Karpas-422 (cell line): ENCODE results near the gene PHTF1. TPM values are rescaled to one million over a fixed set of nuclear protein-coding genes. Genes with fewer than 3 reads are reported as not detected.

Source experiments
- DNase-seq: peaks from one replicate; pipeline ENCODE4 v3.0.0-alpha.2; 2015
- H2AFZ ChIP-seq: fragments of 200-600 bp; sonication (generic); 2 replicates; pipeline ENCODE4 v1.6.1; 2014; ENCODE audit warnings: antibody characterized with exemption, low read length, mixed read lengths
- H3K27ac ChIP-seq: fragments of 200-600 bp; sonication (generic); 2 replicates; pipeline ENCODE4 v1.5.1; 2014; ENCODE audit warnings: mild to moderate bottlenecking, low read length, moderate library complexity
- H3K27me3 ChIP-seq: fragments of 200-600 bp; sonication (generic); 2 replicates; pipeline ENCODE4 v1.6.1; 2014; ENCODE audit warnings: low read length, mixed read lengths
- H3K36me3 ChIP-seq: fragments of 200-600 bp; sonication (generic); 2 replicates; pipeline ENCODE4 v1.6.1; 2014; ENCODE audit warnings: low read length, mixed read lengths; ENCODE audit not compliant: insufficient read depth
- H3K4me1 ChIP-seq: fragments of 200-600 bp; sonication (generic); 2 replicates; pipeline ENCODE4 v1.6.1; 2014; ENCODE audit warnings: mild to moderate bottlenecking, low read length, mixed read lengths
- H3K4me2 ChIP-seq: fragments of 200-600 bp; sonication (generic); 2 replicates; pipeline ENCODE4 v1.6.1; 2014; ENCODE audit warnings: low read length, low read depth, mild to moderate bottlenecking; ENCODE audit not compliant: poor library complexity, severe bottlenecking
- H3K4me3 ChIP-seq: fragments of 200-600 bp; sonication (generic); 2 replicates; pipeline ENCODE4 v1.5.1; 2014; ENCODE audit warnings: mild to moderate bottlenecking, antibody characterized with exemption, low read length, mixed read lengths
- H3K79me2 ChIP-seq: fragments of 200-600 bp; sonication (generic); 2 replicates; pipeline ENCODE4 v1.6.1; 2014; ENCODE audit warnings: mild to moderate bottlenecking, low read length, mixed read lengths
- H3K9ac ChIP-seq: fragments of 200-600 bp; sonication (generic); 2 replicates; pipeline ENCODE4 v1.6.0; 2014; ENCODE audit warnings: low read length
- H3K9me2 ChIP-seq: fragments of 200-600 bp; sonication (generic), shearing (Covaris generic); replicated peaks from 2 replicates; pipeline ENCODE4 v1.6.0; 2014; ENCODE audit warnings: mild to moderate bottlenecking, low read length, moderate library complexity; ENCODE audit not compliant: insufficient read depth
- H3K9me3 ChIP-seq: fragments of 300-700, 200-600 bp; sonication (generic); 2 replicates; pipeline ENCODE4 v1.6.1; 2014; ENCODE audit warnings: low read length, mixed read lengths
- H4K20me1 ChIP-seq: fragments of 200-600 bp; sonication (generic); 2 replicates; pipeline ENCODE4 v1.6.1; 2014; ENCODE audit warnings: mild to moderate bottlenecking, antibody characterized with exemption, low read length, low read depth; ENCODE audit not compliant: insufficient read depth
- total RNA-seq: library from RNA; depleted of rRNA; stranded (reverse); fragments of >200 nt; shearing (Covaris generic); gene quantifications from 2 replicates; pipeline ENCODE4 v1.2.3, GENCODE V29; 2014; ENCODE audit warnings: low replicate concordance

The PHTF1 gene
- total RNA-seq, 1 experiment from 2014 or later, result 53.1 TPM

- H3K4me1 ChIP-seq, result peaks cover 22% of the 10 kb centered on the region
- H3K27me3 ChIP-seq, result no peaks in the 10 kb centered on the region
- DNase-seq, result no peak
- H3K4me2 ChIP-seq, result no peak overlapping the region
- H3K9me3 ChIP-seq, result no peaks in the 10 kb centered on the region
- H2AFZ ChIP-seq, result no peak overlapping the region
- no peaks in the 10 kb centered on the region for H3K9me2 ChIP-seq
- no peaks in the 10 kb centered on the region for H4K20me1 ChIP-seq
- H3K4me3 ChIP-seq, result no peak overlapping the region
- peaks cover 79% of the 10 kb centered on the region for H3K79me2 ChIP-seq
- no peak overlapping the region for H3K27ac ChIP-seq
- peaks cover 58% of the 10 kb centered on the region for H3K36me3 ChIP-seq
- no peak overlapping the region for H3K9ac ChIP-seq
Observed at GRCh38 chr1:113751516-113751915, 7.8 kb downstream of the PHTF1 start.

- no peaks in the 10 kb centered on the region for H3K27me3 ChIP-seq
Observed at GRCh38 chr1:113751114-113751513, 8.2 kb downstream of the PHTF1 start.

GRCh38 chr1:113749402-113749801 lies 9.9 kb downstream of the PHTF1 start:
- Histone ChIP-seq H3K36me3 (peaks cover 49% of the 10 kb centered on the region), H3K4me1 (peaks cover 18% of the 10 kb centered on the region), H3K79me2 (peaks cover 77% of the 10 kb centered on the region), H3K9ac (no peak overlapping the region), H3K4me2 (no peak overlapping the region), H3K9me3 (no peaks in the 10 kb centered on the region), H3K9me2 (no peaks in the 10 kb centered on the region), H3K4me3 (no peak overlapping the region), H3K27ac (no peak overlapping the region), H2AFZ (no peak overlapping the region), H3K27me3 (no peaks in the 10 kb centered on the region), H4K20me1 (no peaks in the 10 kb centered on the region)
- DNase-seq, result no peak

More at GRCh38 chr1:113751114-113751513, 8.2 kb downstream of the PHTF1 start:
- H3K9me2 ChIP-seq, result no peaks in the 10 kb centered on the region
- H3K4me1 ChIP-seq, result peaks cover 22% of the 10 kb centered on the region
- H3K9ac ChIP-seq, result no peak overlapping the region
- no peak overlapping the region for H3K4me3 ChIP-seq
- no peaks in the 10 kb centered on the region for H4K20me1 ChIP-seq
- H3K4me2 ChIP-seq, result no peak overlapping the region
- no peak for DNase-seq
- no peaks in the 10 kb centered on the region for H3K9me3 ChIP-seq
- no peak overlapping the region for H3K27ac ChIP-seq
- no peak overlapping the region for H2AFZ ChIP-seq
- H3K79me2 ChIP-seq, result peaks cover 79% of the 10 kb centered on the region
- peaks cover 58% of the 10 kb centered on the region for H3K36me3 ChIP-seq

GRCh38 chr1:113747376-113747775 lies 11.9 kb downstream of the PHTF1 start:
- H3K27me3 ChIP-seq, result no peaks in the 10 kb centered on the region
- no peak overlapping the region for H2AFZ ChIP-seq
- no peaks in the 10 kb centered on the region for H4K20me1 ChIP-seq
- H3K9me3 ChIP-seq, result no peaks in the 10 kb centered on the region
- peaks cover 44% of the 10 kb centered on the region for H3K36me3 ChIP-seq
- H3K9ac ChIP-seq, result no peak overlapping the region
- peaks cover 23% of the 10 kb centered on the region for H3K4me1 ChIP-seq
- no peaks in the 10 kb centered on the region for H3K9me2 ChIP-seq
- no peak for DNase-seq
- no peak overlapping the region for H3K27ac ChIP-seq
- H3K4me2 ChIP-seq, result no peak overlapping the region
- peaks cover 73% of the 10 kb centered on the region for H3K79me2 ChIP-seq
- no peak overlapping the region for H3K4me3 ChIP-seq

GRCh38 chr1:113745425-113745824 lies 13.9 kb downstream of the PHTF1 start:
- H2AFZ ChIP-seq, result no peak overlapping the region
- H3K9me2 ChIP-seq, result no peaks in the 10 kb centered on the region
- H3K9ac ChIP-seq, result no peak overlapping the region
- peaks cover 48% of the 10 kb centered on the region for H3K36me3 ChIP-seq
- no peak for DNase-seq
- no peaks in the 10 kb centered on the region for H3K9me3 ChIP-seq
- H3K79me2 ChIP-seq, result peaks cover 75% of the 10 kb centered on the region
- peaks cover 43% of the 10 kb centered on the region for H3K4me1 ChIP-seq
- no peak overlapping the region for H3K4me3 ChIP-seq
- no peaks in the 10 kb centered on the region for H4K20me1 ChIP-seq
- H3K27ac ChIP-seq, result no peak overlapping the region
- H3K4me2 ChIP-seq, result no peak overlapping the region
- no peaks in the 10 kb centered on the region for H3K27me3 ChIP-seq

- Histone ChIP-seq H3K27me3 (no peaks in the 10 kb centered on the region), H3K4me1 (peaks cover 52% of the 10 kb centered on the region), H4K20me1 (no peaks in the 10 kb centered on the region), H3K9me3 (no peaks in the 10 kb centered on the region), H3K79me2 (peaks cover 75% of the 10 kb centered on the region), H3K4me3 (no peak overlapping the region), H3K9ac (no peak overlapping the region), H3K9me2 (no peaks in the 10 kb centered on the region), H2AFZ (no peak overlapping the region), H3K27ac (no peak overlapping the region), H3K4me2 (no peak overlapping the region), H3K36me3 (peaks cover 51% of the 10 kb centered on the region)
- no peak for DNase-seq
Observed at GRCh38 chr1:113744114-113744513, 15.2 kb downstream of the PHTF1 start.

- no peak overlapping the region for H2AFZ ChIP-seq
- H3K4me3 ChIP-seq, result no peak overlapping the region
- H3K36me3 ChIP-seq, result peaks cover 53% of the 10 kb centered on the region
- no peak overlapping the region for H3K9ac ChIP-seq
- no peaks in the 10 kb centered on the region for H3K9me2 ChIP-seq
- H3K27ac ChIP-seq, result no peak overlapping the region
- no peaks in the 10 kb centered on the region for H3K9me3 ChIP-seq
- no peaks in the 10 kb centered on the region for H4K20me1 ChIP-seq
- peaks cover 71% of the 10 kb centered on the region for H3K79me2 ChIP-seq
- DNase-seq, result no peak
- no peak overlapping the region for H3K4me2 ChIP-seq
- H3K27me3 ChIP-seq, result no peaks in the 10 kb centered on the region
- peaks cover 52% of the 10 kb centered on the region for H3K4me1 ChIP-seq
Observed at GRCh38 chr1:113742515-113742914, 16.8 kb downstream of the PHTF1 start.

GRCh38 chr1:113734357-113735055 lies 24.8 kb downstream of the PHTF1 start:
- H3K27ac ChIP-seq, result no peak overlapping the region
- H3K36me3 ChIP-seq, result peaks cover 41% of the 10 kb centered on the region
- H3K27me3 ChIP-seq, result no peaks in the 10 kb centered on the region
- H2AFZ ChIP-seq, result no peak overlapping the region
- no peak for DNase-seq
- H3K4me1 ChIP-seq, result no peaks in the 10 kb centered on the region
- H3K4me3 ChIP-seq, result no peak overlapping the region
- H3K79me2 ChIP-seq, result peaks cover 47% of the 10 kb centered on the region
- no peak overlapping the region for H3K9ac ChIP-seq
- no peaks in the 10 kb centered on the region for H3K9me3 ChIP-seq
- no peaks in the 10 kb centered on the region for H3K9me2 ChIP-seq
- H4K20me1 ChIP-seq, result no peaks in the 10 kb centered on the region
- no peak overlapping the region for H3K4me2 ChIP-seq
